NCI-H345 treated with DMSO at 0.1 percent for 48 hours (cell line): ENCODE results near the gene FUOM.

Experiments used
- DNase-seq: peaks from one replicate; lab custom pipeline; 2025; ENCODE audit not compliant: unreplicated experiment; lab: John Stamatoyannopoulos, UW

Gene FUOM

GRCh38 chr10:133357285-133358161, at the start of gene FUOM:
FUOM (minus strand) TSS chr10:133358019; CDS start chr10:133358007, 12 bp downstream.
- DNase-seq: no peak

GRCh38 chr10:133405844-133406527, 48.2 kb upstream of the FUOM start:
- DNase-seq: no peak

GRCh38 chr10:133405272-133405671, 47.5 kb upstream of the FUOM start:
- DNase-seq: no peak

GRCh38 chr10:133403784-133404183, 46.0 kb upstream of the FUOM start:
- DNase-seq: no peak

- no peak for DNase-seq
Measured at GRCh38 chr10:133403359-133403758, 45.5 kb upstream of the FUOM start.

GRCh38 chr10:133401981-133402725, 44.3 kb upstream of the FUOM start:
- no peak for DNase-seq

GRCh38 chr10:133401500-133401899, 43.7 kb upstream of the FUOM start:
- no peak for DNase-seq

- DNase-seq: no peak
Measured at GRCh38 chr10:133400624-133401424, 43.0 kb upstream of the FUOM start.

GRCh38 chr10:133399123-133399601, 41.3 kb upstream of the FUOM start:
- no peak for DNase-seq

- DNase-seq: no peak
Measured at GRCh38 chr10:133397938-133398337, 40.1 kb upstream of the FUOM start.

- DNase-seq: no peak
Measured at GRCh38 chr10:133396035-133396624, 38.3 kb upstream of the FUOM start.

GRCh38 chr10:133394801-133395221, 37.0 kb upstream of the FUOM start:
- DNase-seq: no peak

- peak; percentile 68 for DNase-seq
Measured at GRCh38 chr10:133394064-133394663, 36.3 kb upstream of the FUOM start, which contains the start of gene MTG1. MTG1 (plus strand) TSS chr10:133394157; CDS start chr10:133394221, 64 bp downstream.

GRCh38 chr10:133393401-133394063, 35.7 kb upstream of the FUOM start:
- no peak for DNase-seq

- no peak for DNase-seq
Measured at GRCh38 chr10:133391761-133392518, 34.1 kb upstream of the FUOM start.

- no peak for DNase-seq
Measured at GRCh38 chr10:133391249-133391635, 33.4 kb upstream of the FUOM start.

GRCh38 chr10:133390597-133391248, 32.9 kb upstream of the FUOM start:
- no peak for DNase-seq
